ENCODE measurements around the gene ASPDH. TPM values are rescaled to one million over a fixed set of nuclear protein-coding genes. Genes with fewer than 3 reads are reported as not detected.

The ASPDH gene
- total RNA-seq, 8 experiments from 2014 or later = 0.58 to 3.0 (median 1.4) TPM; not detected in 3

- 33 to 92% (median 76%) methylated on average over 2 to 9 of the region's 15 CpGs; no CpG with 5 or more reads in 2 of the 10 experiments for WGBS, 10 experiments
- ATAC-seq (replicated peaks in 6 of 8) = no peak
- in situ Hi-C loops (cut with MboI; ENCODE audit: low pct_unique_long_range_greater_than_20kb in 2 of 9, low sequenced_read_pairs in 9 of 9, unreplicated experiment in 9 of 9) = no loop called here
- Histone ChIP-seq H3K4me3 (no peak overlapping the region), H3K27ac (no peak overlapping the region), H3K4me1 (replicated peaks in 1 of 2) (peaks cover 20 to 30% of the 10 kb centered on the region in 2 donors)
Measured at GRCh38 chr19:50552540-50552939, 38.8 kb upstream of the ASPDH start.

GRCh38 chr19:50551715-50552187, 38.0 kb upstream of the ASPDH start:
- in situ Hi-C loops (cut with MboI; ENCODE audit: low pct_unique_long_range_greater_than_20kb in 2 of 9, low sequenced_read_pairs in 9 of 9, unreplicated experiment in 9 of 9) = no loop called here
- peaks cover 14 to 23% of the 10 kb centered on the region in 2 donors for H3K4me1 ChIP-seq (replicated peaks in 1 of 2)

GRCh38 chr19:50551034-50551714, 37.5 kb upstream of the ASPDH start:
- in situ Hi-C loops (cut with MboI; ENCODE audit: low pct_unique_long_range_greater_than_20kb in 2 of 9, low sequenced_read_pairs in 9 of 9, unreplicated experiment in 9 of 9) = no loop called here
- peaks cover 12 to 19% of the 10 kb centered on the region in 2 donors for H3K4me1 ChIP-seq (replicated peaks in 1 of 2)
- peak overlapping the region; percentile 60 to 82 for H3K27ac ChIP-seq
- peak in 5 of 8 experiments; percentile 50 to 60 (median 59) for ATAC-seq (replicated peaks in 6 of 8)
- peak overlapping the region; percentile 36 to 61 (median 44) for H3K4me3 ChIP-seq
- no CpG with 5 or more reads among the region's 32 CpGs for WGBS, 10 experiments

More at GRCh38 chr19:50551715-50552187, 38.0 kb upstream of the ASPDH start:
- ATAC-seq (replicated peaks in 6 of 8) = peak in 5 of 8 experiments; percentile 26 to 48 (median 32)
- no CpG with 5 or more reads among the region's 22 CpGs for WGBS, 10 experiments
- Histone ChIP-seq H3K27ac (peak overlapping the region; percentile 60 to 82), H3K4me3 (peak overlapping the region; percentile 36 to 61 (median 44))

GRCh38 chr19:50550594-50550966, 36.9 kb upstream of the ASPDH start:
- peak overlapping the region; percentile 60 to 82 for H3K27ac ChIP-seq

GRCh38 chr19:50549927-50550593, 36.3 kb upstream of the ASPDH start:
- in situ Hi-C loops (cut with MboI; ENCODE audit: low pct_unique_long_range_greater_than_20kb in 2 of 9, low sequenced_read_pairs in 9 of 9, unreplicated experiment in 9 of 9) = loop anchor here in 2 of 9 experiments (25.0 kb wide), 1 partner anchor 237 kb away; the partner anchor contains the start of gene ACP4 (in 2 of the 2)
- peaks cover 5 to 11% of the 10 kb centered on the region in 2 donors for H3K4me1 ChIP-seq (replicated peaks in 1 of 2)
- H3K27ac ChIP-seq = peak overlapping the region in 1 of 2 donors; percentile 82
- WGBS, 10 experiments = 40 to 93% (median 60%) methylated on average over 1 to 6 of the region's 17 CpGs; no CpG with 5 or more reads in 5 of the 10 experiments
- peak overlapping the region; percentile 36 to 61 (median 44) for H3K4me3 ChIP-seq
- no peak for ATAC-seq (replicated peaks in 6 of 8)

More at GRCh38 chr19:50550594-50550966, 36.9 kb upstream of the ASPDH start:
- WGBS, 10 experiments = 17 to 86% (median 37%) methylated on average over 1 to 4 of the region's 8 CpGs; no CpG with 5 or more reads in 6 of the 10 experiments
- in situ Hi-C loops (cut with MboI; ENCODE audit: low pct_unique_long_range_greater_than_20kb in 2 of 9, low sequenced_read_pairs in 9 of 9, unreplicated experiment in 9 of 9) = no loop called here
- peak overlapping the region; percentile 36 to 61 (median 44) for H3K4me3 ChIP-seq
- ATAC-seq (replicated peaks in 6 of 8) = no peak
- peaks cover 6 to 13% of the 10 kb centered on the region in 2 donors for H3K4me1 ChIP-seq (replicated peaks in 1 of 2)

- H3K4me3 ChIP-seq = no peak overlapping the region
- in situ Hi-C loops (cut with MboI; ENCODE audit: low pct_unique_long_range_greater_than_20kb in 2 of 9, low sequenced_read_pairs in 9 of 9, unreplicated experiment in 9 of 9) = loop anchor here in 2 of 9 experiments (25.0 kb wide), 1 partner anchor 238 kb away; the partner anchor contains the start of gene ACP4 (in 2 of the 2)
- peaks cover 5 to 11% of the 10 kb centered on the region in 2 donors for H3K4me1 ChIP-seq (replicated peaks in 1 of 2)
- no peak overlapping the region for H3K27ac ChIP-seq
- 90% methylated on average over 2 of the region's 22 CpGs; no CpG with 5 or more reads in 9 of the 10 experiments for WGBS, 10 experiments
- no peak for ATAC-seq (replicated peaks in 6 of 8)
Measured at GRCh38 chr19:50549059-50549926, 35.6 kb upstream of the ASPDH start.

GRCh38 chr19:50548191-50549058, 34.7 kb upstream of the ASPDH start:
- in situ Hi-C loops (cut with MboI; ENCODE audit: low pct_unique_long_range_greater_than_20kb in 2 of 9, low sequenced_read_pairs in 9 of 9, unreplicated experiment in 9 of 9) = loop anchor here in 2 of 9 experiments (25.0 kb wide), 1 partner anchor 239 kb away; the partner anchor contains the start of gene ACP4 (in 2 of the 2)
- no peak for ATAC-seq (replicated peaks in 6 of 8)
- Histone ChIP-seq H3K4me3 (no peak overlapping the region), H3K27ac (no peak overlapping the region), H3K4me1 (replicated peaks in 1 of 2) (peaks cover 5 to 11% of the 10 kb centered on the region in 2 donors)
- 70 to 93% (median 90%) methylated on average over 3 to 4 of the region's 45 CpGs; no CpG with 5 or more reads in 7 of the 10 experiments for WGBS, 10 experiments

- no peak for ATAC-seq (replicated peaks in 6 of 8)
- 43 to 100% (median 63%) methylated on average over 1 to 15 of the region's 18 CpGs; no CpG with 5 or more reads in 3 of the 10 experiments for WGBS, 10 experiments
- in situ Hi-C loops (cut with MboI; ENCODE audit: low pct_unique_long_range_greater_than_20kb in 2 of 9, low sequenced_read_pairs in 9 of 9, unreplicated experiment in 9 of 9) = loop anchor here in 2 of 9 experiments (25.0 kb wide), 1 partner anchor 240 kb away; the partner anchor contains the start of gene ACP4 (in 2 of the 2)
- H3K4me3 ChIP-seq = no peak overlapping the region
- H3K27ac ChIP-seq = no peak overlapping the region
- peaks cover 5 to 11% of the 10 kb centered on the region in 2 donors for H3K4me1 ChIP-seq (replicated peaks in 1 of 2)
Measured at GRCh38 chr19:50547385-50548190, 33.9 kb upstream of the ASPDH start.

GRCh38 chr19:50546527-50547221, 33.0 kb upstream of the ASPDH start:
- H3K27ac ChIP-seq = no peak overlapping the region
- no peak overlapping the region for H3K4me3 ChIP-seq
- 20 to 90% (median 86%) methylated on average over 1 to 14 of the region's 29 CpGs; no CpG with 5 or more reads in 5 of the 10 experiments for WGBS, 10 experiments
- in situ Hi-C loops (cut with MboI; ENCODE audit: low pct_unique_long_range_greater_than_20kb in 2 of 9, low sequenced_read_pairs in 9 of 9, unreplicated experiment in 9 of 9) = loop anchor here in 2 of 9 experiments (25.0 kb wide), 1 partner anchor 241 kb away; the partner anchor contains the start of gene ACP4 (in 2 of the 2)
- peaks cover 6 to 8% of the 10 kb centered on the region in 2 donors for H3K4me1 ChIP-seq (replicated peaks in 1 of 2)
- no peak for ATAC-seq (replicated peaks in 6 of 8)

- Histone ChIP-seq H3K27ac (no peak overlapping the region), H3K4me1 (replicated peaks in 1 of 2) (peaks cover 0 to 8% of the 10 kb centered on the region in 2 donors), H3K4me3 (no peak overlapping the region)
- in situ Hi-C loops (cut with MboI; ENCODE audit: low pct_unique_long_range_greater_than_20kb in 2 of 9, low sequenced_read_pairs in 9 of 9, unreplicated experiment in 9 of 9) = loop anchor here in 2 of 9 experiments (25.0 kb wide), 1 partner anchor 244 kb away; the partner anchor contains the start of gene ACP4 (in 2 of the 2)
- no peak for ATAC-seq (replicated peaks in 6 of 8)
- WGBS, 10 experiments = 57 to 89% methylated on average over 6 to 11 of the region's 21 CpGs; no CpG with 5 or more reads in 8 of the 10 experiments
Measured at GRCh38 chr19:50542943-50543342, 29.2 kb upstream of the ASPDH start.

All from motor neuron (in vitro differentiated cells).